IPS-20b (cell line): ENCODE results near the gene SKAP1.
"Not testable (repeated sequence)": the region's sequence is repeated elsewhere in the genome, so short reads cannot be mapped to it uniquely, and the experiment has no call there.

Experiments used
- H3K27ac ChIP-seq: one replicate; pipeline ENCODE4 v1.5.1; 2013; ENCODE audit warnings: low read length
- H3K27me3 ChIP-seq: 2 replicates; pipeline ENCODE4 v1.6.1; 2013; ENCODE audit warnings: mild to moderate bottlenecking, low read length, inconsistent platforms; ENCODE audit not compliant: insufficient read depth
- H3K36me3 ChIP-seq: 2 replicates; pipeline ENCODE4 v1.6.1; 2013; ENCODE audit warnings: low read depth, mild to moderate bottlenecking, inconsistent platforms, low read length, moderate library complexity; ENCODE audit not compliant: insufficient read depth
- H3K4me1 ChIP-seq: 2 replicates; pipeline ENCODE4 v1.6.1; 2013; ENCODE audit warnings: mild to moderate bottlenecking, control low read depth, inconsistent platforms, low read length, moderate library complexity; ENCODE audit not compliant: insufficient read depth
- H3K4me3 ChIP-seq: 2 replicates; pipeline ENCODE4 v1.5.1; 2013; ENCODE audit warnings: mild to moderate bottlenecking, low read length, inconsistent platforms
- H3K9ac ChIP-seq: 2 replicates; pipeline ENCODE4 v1.6.1; 2013; ENCODE audit warnings: low read depth, mild to moderate bottlenecking, inconsistent platforms, low read length, moderate library complexity
- H3K9me3 ChIP-seq: 2 replicates; pipeline ENCODE4 v1.6.1; 2013; ENCODE audit warnings: mild to moderate bottlenecking, low read depth, low read length, inconsistent platforms; ENCODE audit not compliant: insufficient read depth

The SKAP1 gene

GRCh38 chr17:48245465-48246033 is 184.5 kb downstream of the SKAP1 start:
- not testable (repeated sequence) for H3K27me3 ChIP-seq, H3K27ac ChIP-seq, H3K36me3 ChIP-seq, H3K4me3 ChIP-seq, H3K9ac ChIP-seq, H3K9me3 ChIP-seq
- H3K4me1 ChIP-seq: peaks cover 16% of the 10 kb centered on the region

DNA sequence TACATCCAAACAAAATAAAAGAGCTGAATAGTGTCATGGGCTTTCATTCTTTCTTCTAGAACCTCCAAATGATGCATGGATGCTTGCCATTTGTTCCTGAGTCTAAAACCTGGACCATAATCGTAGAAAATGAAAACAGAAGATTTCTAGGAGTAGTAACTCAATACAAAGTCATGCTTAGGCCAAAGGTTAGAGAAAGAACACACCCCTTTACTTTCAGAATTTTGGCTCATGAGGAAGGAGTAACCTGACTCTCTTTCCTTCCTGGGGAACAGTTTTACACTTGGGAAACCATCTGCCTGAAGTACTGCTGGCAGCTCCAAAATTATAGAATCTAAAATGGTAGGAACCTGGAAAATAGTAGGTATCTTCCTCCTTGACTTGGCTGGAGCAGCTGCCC is 185.2 kb downstream of the SKAP1 start:
- Histone ChIP-seq H3K27me3 (no peaks in the 10 kb centered on the region), H3K4me3 (no peak overlapping the region), H3K4me1 (peaks cover 16% of the 10 kb centered on the region), H3K9ac (no peak overlapping the region), H3K36me3 (no peaks in the 10 kb centered on the region), H3K27ac (no peak overlapping the region), H3K9me3 (no peaks in the 10 kb centered on the region)

DNA sequence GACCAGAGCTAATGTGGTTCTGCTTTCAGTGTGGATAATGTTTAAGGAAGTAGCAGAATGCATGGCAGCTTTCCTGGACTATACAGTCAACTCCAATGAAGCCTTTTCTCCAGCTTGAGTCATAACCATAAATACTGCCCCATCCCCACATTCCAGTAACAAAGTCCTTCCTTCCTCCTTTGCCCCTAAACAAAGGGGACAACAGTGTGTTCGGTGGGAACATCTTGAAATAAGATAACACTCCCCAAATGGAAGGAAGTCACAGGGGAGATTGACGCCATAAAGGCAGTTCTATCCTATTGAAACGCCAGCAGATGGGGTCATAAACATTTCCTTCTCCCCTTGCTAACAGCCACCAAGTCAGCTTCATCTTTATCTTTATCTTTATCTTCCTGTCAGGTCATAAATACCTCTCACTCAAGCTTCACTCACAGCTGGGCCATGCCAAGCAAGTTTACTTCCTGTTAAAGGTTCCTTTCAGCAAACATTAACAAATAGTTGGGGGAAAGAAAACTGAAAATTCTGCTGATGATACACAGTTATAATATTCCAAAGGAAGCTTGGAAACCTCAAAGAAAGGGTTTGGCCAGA is 185.8 kb downstream of the SKAP1 start:
- no peak overlapping the region for H3K27ac ChIP-seq
- no peaks in the 10 kb centered on the region for H3K27me3 ChIP-seq

DNA sequence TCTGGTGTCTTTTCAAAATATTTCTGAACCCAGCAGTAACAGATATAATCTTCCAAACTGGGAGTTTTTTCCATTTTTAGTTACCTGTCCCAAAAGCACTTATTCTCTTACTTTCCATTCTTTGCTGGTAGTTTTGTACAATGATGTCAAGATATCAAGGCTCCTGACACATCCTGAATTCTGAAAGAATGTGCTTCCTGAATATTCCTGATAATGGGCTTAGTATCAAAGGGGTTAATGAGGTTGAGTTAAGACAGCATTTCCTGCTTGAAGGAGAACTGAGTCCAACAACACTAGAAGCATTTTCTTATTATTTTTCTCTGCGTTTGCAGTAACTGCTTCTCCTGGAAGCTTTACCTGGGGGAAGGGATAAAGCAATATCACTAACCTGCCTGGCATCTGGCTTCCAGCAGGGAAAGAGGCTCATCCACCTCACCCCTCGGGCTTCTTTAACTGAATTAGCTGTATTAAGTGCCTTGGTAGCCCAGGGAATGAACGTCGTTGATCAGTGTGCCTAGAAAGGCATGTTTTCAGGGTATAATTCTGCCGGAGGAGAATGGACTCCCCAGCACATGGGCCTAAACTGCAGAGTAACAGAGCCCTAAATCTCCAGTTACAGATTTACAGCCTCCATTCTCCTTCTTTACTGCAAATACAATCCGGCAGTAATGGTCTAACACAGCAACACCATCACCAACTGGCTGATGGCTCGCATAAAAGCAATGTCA is 188.1 kb downstream of the SKAP1 start:
- Histone ChIP-seq H3K27me3 (no peaks in the 10 kb centered on the region), H3K4me1 (peaks cover 16% of the 10 kb centered on the region), H3K9me3 (no peaks in the 10 kb centered on the region), H3K27ac (no peak overlapping the region), H3K9ac (no peak overlapping the region), H3K4me3 (no peak overlapping the region), H3K36me3 (no peaks in the 10 kb centered on the region)

More for the DNA sequence above, 185.8 kb downstream of the SKAP1 start:
- Histone ChIP-seq H3K36me3 (no peaks in the 10 kb centered on the region), H3K4me1 (peaks cover 16% of the 10 kb centered on the region), H3K9ac (no peak overlapping the region), H3K9me3 (no peaks in the 10 kb centered on the region), H3K4me3 (no peak overlapping the region)

- Histone ChIP-seq H3K27me3 (no peaks in the 10 kb centered on the region), H3K4me1 (peaks cover 13% of the 10 kb centered on the region), H3K4me3 (no peak overlapping the region), H3K27ac (no peak overlapping the region), H3K9me3 (no peaks in the 10 kb centered on the region), H3K36me3 (no peaks in the 10 kb centered on the region), H3K9ac (no peak overlapping the region)
Measured at GRCh38 chr17:48241131-48241591, 188.9 kb downstream of the SKAP1 start.

DNA sequence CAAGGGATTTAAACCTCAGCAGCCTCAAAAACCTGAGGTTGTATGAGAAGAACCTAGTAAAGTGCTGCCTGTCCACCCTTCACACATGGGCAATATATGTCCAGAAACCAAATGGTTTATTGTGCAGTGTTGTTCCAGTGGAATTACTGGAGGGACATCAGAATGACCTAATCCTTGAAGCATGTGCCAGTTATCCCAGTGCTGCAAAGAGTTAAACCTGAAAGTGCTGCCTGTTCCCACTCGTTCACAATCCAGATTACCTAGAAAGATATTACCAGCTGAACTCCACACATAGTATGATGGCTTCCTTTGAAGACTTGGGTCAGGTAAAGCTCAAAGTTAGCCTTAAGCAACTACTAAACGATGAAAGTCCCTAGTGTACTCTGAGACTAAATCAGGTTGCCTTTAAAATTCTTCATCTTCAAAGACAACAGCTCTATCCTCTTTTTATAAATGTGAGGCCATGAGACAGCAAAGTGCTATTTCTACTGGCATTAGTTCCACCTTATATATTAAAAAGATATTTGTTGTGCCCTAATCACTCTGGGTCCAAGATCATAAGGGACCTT is 189.4 kb downstream of the SKAP1 start:
- H3K9me3 ChIP-seq: no peaks in the 10 kb centered on the region
- H3K27me3 ChIP-seq: no peaks in the 10 kb centered on the region
- H3K4me1 ChIP-seq: peaks cover 13% of the 10 kb centered on the region
- no peak overlapping the region for H3K27ac ChIP-seq
- H3K9ac ChIP-seq: no peak overlapping the region
- H3K4me3 ChIP-seq: no peak overlapping the region
- H3K36me3 ChIP-seq: no peaks in the 10 kb centered on the region

- H3K27me3 ChIP-seq: no peaks in the 10 kb centered on the region
- no peaks in the 10 kb centered on the region for H3K9me3 ChIP-seq
- no peak overlapping the region for H3K27ac ChIP-seq
- no peak overlapping the region for H3K4me3 ChIP-seq
- no peaks in the 10 kb centered on the region for H3K36me3 ChIP-seq
- H3K9ac ChIP-seq: no peak overlapping the region
- H3K4me1 ChIP-seq: peaks cover 13% of the 10 kb centered on the region
Measured at GRCh38 chr17:48240122-48240521, 189.9 kb downstream of the SKAP1 start.

- peaks cover 10% of the 10 kb centered on the region for H3K4me1 ChIP-seq
- H3K4me3 ChIP-seq: no peak overlapping the region
- no peak overlapping the region for H3K9ac ChIP-seq
- no peaks in the 10 kb centered on the region for H3K36me3 ChIP-seq
- no peaks in the 10 kb centered on the region for H3K27me3 ChIP-seq
- no peaks in the 10 kb centered on the region for H3K9me3 ChIP-seq
- H3K27ac ChIP-seq: no peak overlapping the region
Measured at GRCh38 chr17:48239603-48239995, 190.4 kb downstream of the SKAP1 start.

DNA sequence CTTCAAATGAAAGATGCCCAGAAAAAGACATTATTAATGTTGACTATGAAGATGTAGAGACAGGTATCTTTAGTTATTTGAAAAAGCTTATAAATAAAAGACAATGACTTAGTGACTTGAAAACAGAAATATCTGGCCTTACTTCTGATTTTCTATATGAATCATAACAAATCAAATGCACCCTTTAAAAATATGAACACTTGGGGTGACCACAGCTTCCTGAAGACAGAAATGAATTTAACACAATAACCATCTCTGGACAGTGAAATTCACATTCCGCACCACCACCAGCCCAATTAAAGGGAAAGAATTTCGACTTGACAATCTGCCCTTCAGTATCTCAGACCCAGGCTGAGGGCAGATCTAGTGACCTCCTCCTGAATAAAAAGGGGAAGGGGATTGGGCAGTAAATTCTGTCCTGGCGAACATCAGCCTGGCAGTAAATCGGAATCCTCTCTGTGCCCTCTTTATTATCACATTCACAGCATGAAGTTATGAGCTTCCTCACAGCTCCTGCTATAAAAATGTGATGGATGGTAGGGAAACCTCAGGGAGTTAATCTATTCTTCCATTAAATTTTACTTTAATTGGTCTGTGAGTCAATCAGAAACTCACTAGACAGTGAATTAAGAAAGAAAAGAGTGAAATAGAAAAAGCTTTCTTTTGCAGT is 190.9 kb downstream of the SKAP1 start:
- Histone ChIP-seq H3K27ac (no peak overlapping the region), H3K36me3 (no peaks in the 10 kb centered on the region), H3K4me1 (peaks cover 5% of the 10 kb centered on the region), H3K4me3 (no peak overlapping the region), H3K27me3 (no peaks in the 10 kb centered on the region), H3K9ac (no peak overlapping the region), H3K9me3 (no peaks in the 10 kb centered on the region)

DNA sequence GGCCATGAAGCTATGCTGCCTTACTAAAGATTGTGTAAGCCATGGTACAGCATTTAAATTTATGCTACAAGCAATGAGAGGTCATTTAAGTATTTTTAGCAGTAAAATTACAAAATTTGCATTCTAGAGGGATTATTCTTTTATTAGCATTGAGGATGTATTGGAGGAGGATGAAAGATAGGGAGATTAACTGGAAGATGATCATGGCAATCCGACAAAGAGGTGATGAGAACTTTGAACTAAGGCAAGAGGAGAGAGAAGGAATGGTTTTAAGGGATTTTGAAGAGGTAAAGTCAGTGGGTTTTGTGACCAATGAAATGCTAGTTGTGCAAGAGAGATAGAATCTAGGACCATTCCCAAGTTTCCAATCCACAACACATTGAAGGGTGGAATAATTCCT is 192.6 kb downstream of the SKAP1 start:
- Histone ChIP-seq H3K4me3 (no peak overlapping the region), H3K9me3 (no peaks in the 10 kb centered on the region), H3K36me3 (no peaks in the 10 kb centered on the region), H3K4me1 (peaks cover 3% of the 10 kb centered on the region; the same call in 1 of the 2 replicates), H3K9ac (no peak overlapping the region), H3K27ac (no peak overlapping the region), H3K27me3 (no peaks in the 10 kb centered on the region)

GRCh38 chr17:48236681-48237134 is 193.3 kb downstream of the SKAP1 start:
- peaks cover 3% of the 10 kb centered on the region; the same call in 1 of the 2 replicates for H3K4me1 ChIP-seq
- H3K36me3 ChIP-seq: no peaks in the 10 kb centered on the region
- no peak overlapping the region for H3K27ac ChIP-seq

More at GRCh38 chr17:48236681-48237134, 193.3 kb downstream of the SKAP1 start:
- no peaks in the 10 kb centered on the region for H3K9me3 ChIP-seq
- H3K9ac ChIP-seq: no peak overlapping the region
- no peaks in the 10 kb centered on the region for H3K27me3 ChIP-seq
- H3K4me3 ChIP-seq: no peak overlapping the region
